ENCODE data around the gene ST6GAL1. TPM values are rescaled to one million over a fixed set of nuclear protein-coding genes. Genes with fewer than 3 reads are reported as not detected.

Gene ST6GAL1
- total RNA-seq, 1 experiment from 2014 or later = 15.6 TPM

- TF ChIP-seq SIN3A (IDR thresholded peaks at IDR 0.05; ENCODE audit: low read depth) = peak; percentile 43; the same call in 1 of the 2 replicates
- no peak for TF ChIP-seq FOSL1 (IDR thresholded peaks at IDR 0.05; ENCODE audit: low read depth)
- peak; percentile 78 for TF ChIP-seq TCF7L2 (IDR thresholded peaks at IDR 0.05; ENCODE audit: borderline replicate concordance, extremely low read depth, insufficient read depth, insufficient read length)
- no peak for TF ChIP-seq CEBPB (IDR thresholded peaks at IDR 0.05; ENCODE audit: low read depth)
- no peak for TF ChIP-seq SP1 (IDR thresholded peaks at IDR 0.05; ENCODE audit: low read depth)
Observed at GRCh38 chr3:186930641-186931531, 560 bp downstream of the ST6GAL1 start (continued).

GRCh38 chr3:186931532-186932280 is 1.4 kb downstream of the ST6GAL1 start:
- ChIA-PET RAD21 (ENCODE audit: low non-redundant PET in 1 of 2, low total read pairs in 2 of 2, uncharacterized antibody in 2 of 2, unreplicated experiment in 2 of 2) (no interaction called here), POLR2A (interaction anchor here (1.0 kb wide), 1 partner anchor 14 kb away, joined by 4 read pairs; no protein-coding TSS in a partner anchor), CTCF (interaction anchor here (1.6 kb wide), 1 partner anchor 82 kb away, joined by 6 read pairs; no protein-coding TSS in a partner anchor)
- Histone ChIP-seq H3K4me2 (ENCODE audit: low read length) (peak overlapping the region; percentile 97), H2AFZ (ENCODE audit: low read depth, low read length, poor library complexity, severe bottlenecking) (no peak overlapping the region), H3K9me3 (ENCODE audit: control insufficient read depth in 1 of 2, insufficient read depth in 1 of 2, low read depth in 1 of 2, low read length in 2 of 2) (no peaks in the 10 kb centered on the region), H3K79me2 (ENCODE audit: insufficient read depth, low read length) (0 out of 2 replicates have a peak, but pooled peaks cover 4% of the 10 kb centered on the region), H3K27ac (ENCODE audit: low read depth, low read length) (no peak overlapping the region), H3K9ac (ENCODE audit: low read length) (peak overlapping the region; percentile 73), H3K4me3 (replicated peaks in 1 of 2; ENCODE audit: low read depth in 1 of 2, low read length in 2 of 2) (peak overlapping the region; percentile 77 to 94), H3K9me2 (ENCODE audit: insufficient read depth) (no peaks in the 10 kb centered on the region), H3K27me3 (ENCODE audit: insufficient read depth, low read length) (no peaks in the 10 kb centered on the region), H3K36me3 (ENCODE audit: control insufficient read depth in 1 of 2, insufficient read depth in 2 of 2, low read length in 2 of 2) (no peaks in the 10 kb centered on the region), H3K4me1 (ENCODE audit: control insufficient read depth in 1 of 2, insufficient read depth in 2 of 2, low read length in 2 of 2) (peaks cover 16 to 18% of the 10 kb centered on the region in 2 experiments), H4K20me1 (ENCODE audit: insufficient read depth) (no peaks in the 10 kb centered on the region)
- ATAC-seq (peak; percentile 0; the same call in 1 of the 2 replicates), DNase-seq (ENCODE audit: low read depth, low spot score) (no peak)
- TF ChIP-seq CTCF (IDR thresholded peaks at IDR 0.05 in 2 of 3, conservative IDR thresholded peaks at IDR 0.05 in 1 of 3; ENCODE audit: borderline replicate concordance in 1 of 3, insufficient read depth in 1 of 3, low read depth in 2 of 3, low read length in 2 of 3) = peak in 1 of 3 experiments; percentile 1; a peak in 1 of 6 replicates
- no peak for TF ChIP-seq FOSL1 (IDR thresholded peaks at IDR 0.05; ENCODE audit: low read depth)
- no TSS peak for BruUV-seq (replicated peaks)
- intact Hi-C loops (cut with micrococcal nuclease) = loop anchor here (5.0 kb wide), 1 partner anchor 84 kb away; no protein-coding TSS in a partner anchor

All from HCT116 (cell line).